OCI-LY3 (cell line): ENCODE data around the gene KAT6B.

Experiments used
- CTCF ChIP-seq: fragments of 200-600, 300-600 bp; sonication (generic); IDR thresholded peaks from 2 replicates; pipeline ENCODE4 v1.5.1; 2014; ENCODE audit warnings: antibody characterized with exemption, low read length, low read depth
- EZH2phosphoT487 ChIP-seq: fragments of 200-600 bp; shearing (Covaris generic); IDR thresholded peaks from 2 replicates; pipeline ENCODE4 v1.6.1; 2018; ENCODE audit warnings: antibody characterized with exemption, mixed run types, low read depth

GRCh38 chr10:74862625-74863024 is 36.2 kb downstream of the KAT6B start:
- no peak for TF ChIP-seq CTCF
- TF ChIP-seq EZH2phosphoT487 = no peak
